GM13977 (cell line): ENCODE data around the gene NAIF1.
A peak's percentile ranks its signal among the peaks of the same experiment; 100 is the strongest.

ENCODE experiments used
- DNase-seq: peaks from one replicate; pipeline ENCODE4 v3.0.0; 2012; ENCODE audit warnings: low spot score
- in situ Hi-C: fragments of 300-500 bp; cut with MboI; formaldehyde crosslinking; loops from one replicate; pipeline ENCODE4 v1.12.0; 2022; ENCODE audit warnings: low sequenced_read_pairs, low pct_unique_long_range_greater_than_20kb, mixed read lengths, inconsistent platforms; ENCODE audit not compliant: unreplicated experiment
- TF ChIP-seq, protein P1 (sequence below): IDR thresholded peaks from 2 replicates; pipeline ENCODE4 v1.5.1; 2012; ENCODE audit warnings: mild to moderate bottlenecking, control low read depth; ENCODE audit not compliant: insufficient read depth; ENCODE audit errors: extremely low read depth, missing control alignments

NAIF1 gene

GRCh38 chr9:128055344-128056040 lies 11.6 kb downstream of the NAIF1 start:
- peak; percentile 13 for DNase-seq

GRCh38 chr9:128054087-128054486 lies 13.0 kb downstream of the NAIF1 start:
- TF ChIP-seq, protein P1, sequence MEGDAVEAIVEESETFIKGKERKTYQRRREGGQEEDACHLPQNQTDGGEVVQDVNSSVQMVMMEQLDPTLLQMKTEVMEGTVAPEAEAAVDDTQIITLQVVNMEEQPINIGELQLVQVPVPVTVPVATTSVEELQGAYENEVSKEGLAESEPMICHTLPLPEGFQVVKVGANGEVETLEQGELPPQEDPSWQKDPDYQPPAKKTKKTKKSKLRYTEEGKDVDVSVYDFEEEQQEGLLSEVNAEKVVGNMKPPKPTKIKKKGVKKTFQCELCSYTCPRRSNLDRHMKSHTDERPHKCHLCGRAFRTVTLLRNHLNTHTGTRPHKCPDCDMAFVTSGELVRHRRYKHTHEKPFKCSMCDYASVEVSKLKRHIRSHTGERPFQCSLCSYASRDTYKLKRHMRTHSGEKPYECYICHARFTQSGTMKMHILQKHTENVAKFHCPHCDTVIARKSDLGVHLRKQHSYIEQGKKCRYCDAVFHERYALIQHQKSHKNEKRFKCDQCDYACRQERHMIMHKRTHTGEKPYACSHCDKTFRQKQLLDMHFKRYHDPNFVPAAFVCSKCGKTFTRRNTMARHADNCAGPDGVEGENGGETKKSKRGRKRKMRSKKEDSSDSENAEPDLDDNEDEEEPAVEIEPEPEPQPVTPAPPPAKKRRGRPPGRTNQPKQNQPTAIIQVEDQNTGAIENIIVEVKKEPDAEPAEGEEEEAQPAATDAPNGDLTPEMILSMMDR, result no peak

More at GRCh38 chr9:128055344-128056040, 11.6 kb downstream of the NAIF1 start:
- TF ChIP-seq, protein P1, result no peak
- in situ Hi-C loops, result no loop called here

DNA sequence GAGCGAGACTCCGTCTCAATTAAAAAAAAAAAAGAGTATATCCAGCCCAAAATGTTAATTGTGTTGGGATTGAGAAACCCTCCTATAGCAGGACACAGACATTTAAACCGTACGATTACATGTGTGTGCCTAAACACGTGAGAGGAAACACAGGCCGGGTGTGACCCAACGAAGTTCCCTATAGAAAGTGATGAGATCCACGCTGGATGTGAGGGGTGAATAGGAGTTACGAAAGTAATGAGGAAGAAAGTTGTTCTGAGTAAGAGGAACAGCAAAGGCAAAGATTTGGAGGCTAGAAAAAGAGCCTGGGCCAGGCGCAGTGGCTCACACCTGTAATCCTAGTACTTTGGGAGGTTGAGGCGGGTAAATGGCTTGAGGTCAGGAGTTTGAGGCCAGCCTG lies 13.6 kb downstream of the NAIF1 start:
- no peak for DNase-seq
- in situ Hi-C loops, result no loop called here
- TF ChIP-seq, protein P1, result no peak

More at GRCh38 chr9:128054087-128054486, 13.0 kb downstream of the NAIF1 start:
- peak; percentile 5 for DNase-seq
- in situ Hi-C loops, result no loop called here

- in situ Hi-C loops, result no loop called here
- TF ChIP-seq, protein P1, result no peak
- DNase-seq, result no peak
Observed at GRCh38 chr9:128051932-128052709, 15.0 kb downstream of the NAIF1 start.

GRCh38 chr9:128049843-128050242 lies 17.3 kb downstream of the NAIF1 start:
- TF ChIP-seq, protein P1, result no peak
- in situ Hi-C loops, result no loop called here
- DNase-seq, result no peak

- DNase-seq, result peak; percentile 15
- in situ Hi-C loops, result no loop called here
- TF ChIP-seq, protein P1, result no peak
Observed at GRCh38 chr9:128048663-128049062, 18.5 kb downstream of the NAIF1 start.
